SH-SY5Y (cell line): Measurements from ENCODE around the gene GSN.

Experiments
- GATA2 ChIP-seq: IDR thresholded peaks from 2 replicates; pipeline ENCODE4 v1.6.1; 2011; ENCODE audit warnings: mild to moderate bottlenecking, low read depth, low read length
- GATA3 ChIP-seq: IDR thresholded peaks from 2 replicates; pipeline ENCODE4 v1.6.1; 2011; ENCODE audit warnings: low read depth, mild to moderate bottlenecking, low read length, moderate library complexity

DNA sequence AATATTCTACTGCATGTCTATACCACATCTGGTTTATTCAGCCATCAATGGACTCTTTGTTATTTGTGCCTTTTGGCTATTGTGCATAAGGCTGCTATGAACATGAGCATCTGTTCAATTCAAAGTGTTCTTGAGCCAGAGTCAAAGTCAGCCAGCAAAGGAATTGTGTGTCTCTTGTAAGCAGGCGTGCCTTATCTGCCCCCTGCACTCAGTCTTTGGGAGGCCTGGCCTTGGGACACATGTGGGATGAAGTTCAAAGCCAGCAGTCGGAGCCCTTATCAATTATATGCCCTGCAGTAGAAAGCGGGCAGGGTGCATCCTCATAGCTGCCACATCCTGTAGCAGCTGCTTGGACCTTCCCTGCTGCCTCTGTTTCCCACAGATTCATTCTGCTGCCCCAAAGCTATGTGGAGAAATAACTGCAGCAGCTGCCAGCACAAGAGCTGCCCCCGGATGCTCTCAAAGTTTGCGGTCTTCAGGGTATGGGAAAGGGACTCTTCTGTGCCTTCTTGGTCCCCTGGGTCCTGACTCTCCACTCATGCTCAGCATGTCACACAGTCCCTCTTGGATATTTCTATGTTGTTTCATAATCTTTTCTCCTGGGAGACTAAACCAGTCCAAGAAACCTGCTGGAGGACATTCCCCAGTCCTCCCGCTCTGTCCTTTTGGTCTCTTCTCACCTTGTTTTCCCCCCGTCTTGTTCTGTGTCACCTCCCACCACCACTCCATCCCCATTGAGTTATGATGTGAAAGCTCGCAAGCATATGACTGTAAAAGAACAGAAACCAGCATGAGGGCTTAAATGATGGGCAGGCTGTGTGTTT, 66.2 kb downstream of the GSN start:
- TF ChIP-seq GATA2 (no peak), GATA3 (no peak)
